A549 (cell line): Measurements from ENCODE around the gene MEIOC. TPM values are rescaled to one million over a fixed set of nuclear protein-coding genes. Genes with fewer than 3 reads are reported as not detected.
A peak's percentile ranks its signal among the peaks of the same experiment; 100 is the strongest.

Source experiments
- ATAC-seq, 2 experiments: fragments of 200-7000 bp in 1 of 2; fragments of >200 bp in 1 of 2; cut with Nextera tagmentation in 1 of 2; cut with Tn5 transposase in 1 of 2; 3 replicates each; pipeline versions ENCODE4 v1.8.0 to v1.9.1; 2018 to 2020; ENCODE audit warnings: mild to moderate bottlenecking in 1 of 2, moderate library complexity in 1 of 2
- CTCF ChIA-PET: fragments of 300-600 bp; sonication (Branson Sonifier 250); formaldehyde crosslinking; extraction: SDS; loops from one replicate; lab custom pipeline; 2021; ENCODE audit warnings: antibody characterized with exemption, inconsistent platforms; lab: Yijun Ruan, JAX
- POLR2A ChIA-PET: fragments of 350-600 bp; formaldehyde crosslinking; extraction: SDS; loops from one replicate; lab custom pipeline; 2021; ENCODE audit warnings: antibody characterized with exemption, inconsistent platforms; lab: Yijun Ruan, JAX
- DNase-seq, 2 experiments: peaks; one replicate each; pipeline versions ENCODE4 v3.0.0 to v3.0.0-alpha.2; 2011 to 2016; ENCODE audit warnings: low read depth in 1 of 2, low spot score in 1 of 2
- FAIRE-seq: peaks from 2 replicates; lab custom pipeline; 2011; peaks lifted over from hg19 to GRCh38; lab: Jason Lieb, UNC
- H3K27ac ChIP-seq, 2 experiments: fragments of >200 bp; sonication (Bioruptor Twin); formaldehyde crosslinking; 3 replicates each; pipeline ENCODE4 v1.5.1; 2016 to 2017
- H3K4me1 ChIP-seq: fragments of >200 bp; sonication (Bioruptor Twin); formaldehyde crosslinking; 3 replicates; pipeline ENCODE4 v1.6.1; 2016
- H3K4me2 ChIP-seq: fragments of >200 bp; sonication (Bioruptor Twin); formaldehyde crosslinking; 3 replicates; pipeline ENCODE4 v1.6.1; 2016
- H3K4me3 ChIP-seq: fragments of >200 bp; sonication (Bioruptor Twin); formaldehyde crosslinking; 3 replicates; pipeline ENCODE4 v1.5.1; 2016
- H3K9me3 ChIP-seq: fragments of >200 bp; sonication (Bioruptor Twin); formaldehyde crosslinking; 3 replicates; pipeline ENCODE4 v1.6.1; 2016
- ATOH8 ChIP-seq: fragments of 250-450 bp; sonication (Bioruptor Pico); IDR thresholded peaks from 2 replicates; pipeline ENCODE4 v1.5.0; 2020; ENCODE audit warnings: low read depth, mild to moderate bottlenecking, moderate library complexity
- BCL3 ChIP-seq: fragments of >200 bp; sonication (Bioruptor Twin); formaldehyde crosslinking; IDR thresholded peaks from 3 replicates; pipeline ENCODE4 v1.6.1; 2016
- BHLHE40 ChIP-seq: IDR thresholded peaks from 2 replicates; pipeline ENCODE4 v1.6.1; 2012; ENCODE audit warnings: low read depth, low read length, inconsistent platforms
- CBX2 ChIP-seq: fragments of 200-600 bp; sonication (generic); IDR thresholded peaks from 2 replicates; pipeline ENCODE4 v1.6.1; 2016; ENCODE audit warnings: low read depth, mild to moderate bottlenecking, borderline replicate concordance
- CBX8 ChIP-seq: fragments of 200-600 bp; sonication (generic); IDR thresholded peaks from 2 replicates; pipeline ENCODE4 v1.6.1; 2016
- CHD4 ChIP-seq: fragments of 200-600 bp; sonication (generic); IDR thresholded peaks from 2 replicates; pipeline ENCODE4 v1.6.1; 2016; ENCODE audit warnings: antibody characterized with exemption, mild to moderate bottlenecking, borderline replicate concordance
- ELK1 ChIP-seq: fragments of 150-350 bp; IDR thresholded peaks from 2 replicates; pipeline ENCODE4 v1.6.1; 2014; ENCODE audit warnings: low read depth, mild to moderate bottlenecking, low read length
- ESRRA ChIP-seq: fragments of 150-350 bp; IDR thresholded peaks from 2 replicates; pipeline ENCODE4 v1.6.1; 2014; ENCODE audit warnings: mild to moderate bottlenecking, low read length, borderline replicate concordance
- FOXS1 ChIP-seq: fragments of 250-450 bp; sonication (Bioruptor Pico); IDR thresholded peaks from 2 replicates; pipeline ENCODE4 v1.5.0; 2020; ENCODE audit warnings: mild to moderate bottlenecking, moderate library complexity
- HMGXB4 ChIP-seq: fragments of 250-450 bp; sonication (Bioruptor Pico); IDR thresholded peaks from 2 replicates; pipeline ENCODE4 v1.5.0; 2021; ENCODE audit warnings: mild to moderate bottlenecking, moderate library complexity, borderline replicate concordance
- HOXB13 ChIP-seq: fragments of 250-450 bp; sonication (Bioruptor Pico); IDR thresholded peaks from 2 replicates; pipeline ENCODE4 v1.5.0; 2020; ENCODE audit warnings: low read depth, mild to moderate bottlenecking, moderate library complexity
- NR3C1 ChIP-seq: fragments of >200 bp; sonication (Bioruptor Twin); formaldehyde crosslinking; IDR thresholded peaks from 3 replicates; pipeline ENCODE4 v1.6.1; 2017
- PHF8 ChIP-seq: fragments of 200-600 bp; sonication (generic); IDR thresholded peaks from 2 replicates; pipeline ENCODE4 v1.6.1; 2016; ENCODE audit warnings: low read depth, mild to moderate bottlenecking, antibody characterized with exemption, moderate library complexity, borderline replicate concordance
- RNF2 ChIP-seq: fragments of 200-600 bp; sonication (generic); IDR thresholded peaks from 2 replicates; pipeline ENCODE4 v1.6.1; 2016; ENCODE audit warnings: low read depth, mild to moderate bottlenecking, antibody characterized with exemption, moderate library complexity, borderline replicate concordance
- SMC3 ChIP-seq: fragments of >200 bp; sonication (Bioruptor Twin); formaldehyde crosslinking; IDR thresholded peaks from 3 replicates; pipeline ENCODE4 v1.6.1; 2018; ENCODE audit warnings: inconsistent platforms
- TP53 ChIP-seq: fragments of 250-450 bp; sonication (Bioruptor Pico); IDR thresholded peaks from 2 replicates; pipeline ENCODE4 v1.5.0; 2021; ENCODE audit warnings: mild to moderate bottlenecking, moderate library complexity
- ZC3H11A ChIP-seq: fragments of 450-650 bp; IDR thresholded peaks from 2 replicates; pipeline ENCODE4 v1.6.1; 2014; ENCODE audit warnings: antibody characterized with exemption, mild to moderate bottlenecking
- WGBS: methylation state at CpG from one replicate; pipeline ENCODE4 v1.1.6; 2017; ENCODE audit errors: missing lambda C conversion rate; 5-methylcytosine and 5-hydroxymethylcytosine counted together
- polyA plus RNA-seq, 4 experiments: library from polyadenylated mRNA; depleted of rRNA in 3 of 4; stranded (reverse); fragments of >200 nt; fragmentation: RNase III in 1 of 4; extraction: RNeasy Plus Mini Kit Qiagen cat#74134 plus additional on column Dnase treatment in 1 of 4; gene quantifications; 2 replicates in 3 of 4; 3 replicates in 1 of 4; pipeline ENCODE4 v1.2.3, GENCODE V29; 2011 to 2017

MEIOC gene
- polyA plus RNA-seq, 2 of the 4 experiments (the other 2 are of a cell fraction) = 5.9 to 18.2 TPM

GRCh38 chr17:44629314-44629713 is 27.0 kb upstream of the MEIOC start:
- H3K4me3 ChIP-seq = no peak overlapping the region
- ATAC-seq = no peak
- POLR2A ChIA-PET = no interaction called here
- no peak for TF ChIP-seq ATOH8 (CRISPR knock-in tag)
- no peak for TF ChIP-seq CBX8
- TF ChIP-seq ELK1 = no peak
- no peak for TF ChIP-seq CBX2
- TF ChIP-seq, all 56 proteins: peak for 0
- 92% methylated on average over 13 of the region's 13 CpGs for WGBS
- no peak for DNase-seq
- CTCF ChIA-PET = interaction anchor here (0.9 to 15.2 kb wide), 6 partner anchors 10 to 106 kb away, joined by 3 to 324 read pairs (median 4); no protein-coding TSS in a partner anchor
- no peak for FAIRE-seq
- Histone ChIP-seq H3K9me3 (no peaks in the 10 kb centered on the region), H3K4me2 (no peak overlapping the region), H3K27ac (peak overlapping the region in 1 of 2 experiments; percentile 52; a peak in 2 of 6 replicates), H3K4me1 (no peaks in the 10 kb centered on the region; the same call in 1 of the 3 replicates)

- Histone ChIP-seq H3K4me3 (no peak overlapping the region), H3K9me3 (no peaks in the 10 kb centered on the region), H3K27ac (0 out of 6 replicates have a peak overlapping the region, but pooled peaks of 1 of the 2 experiments have one; percentile 3), H3K4me1 (peaks cover 10% of the 10 kb centered on the region; the same call in 2 of the 3 replicates), H3K4me2 (no peak overlapping the region)
- 93% methylated on average over 4 of the region's 4 CpGs for WGBS
- no peak for ATAC-seq
- TF ChIP-seq BHLHE40 (no peak), BCL3 (no peak), ESRRA (no peak), ZC3H11A (no peak), PHF8 (no peak), RNF2 (no peak), CHD4 (no peak), HOXB13 (CRISPR knock-in tag) (no peak), NR3C1 (no peak), TP53 (CRISPR knock-in tag) (no peak), ATOH8 (CRISPR knock-in tag) (no peak), SMC3 (no peak), FOXS1 (CRISPR knock-in tag) (no peak)
- no peak for DNase-seq
- CTCF ChIA-PET = interaction anchor here (0.5 to 15.2 kb wide), 6 partner anchors 15 to 268 kb away, joined by 3 to 324 read pairs (median 4); no protein-coding TSS in a partner anchor
- POLR2A ChIA-PET = interaction anchor here (1.2 kb wide), 1 partner anchor 74 kb away, joined by 3 read pairs; the partner anchor contains the start of gene FZD2
- no peak for FAIRE-seq
Measured at GRCh38 chr17:44630703-44631102, 25.6 kb upstream of the MEIOC start.

- FAIRE-seq = no peak
- peak overlapping the region in 1 of 2 experiments; percentile 68; a peak in 4 of 6 replicates for H3K27ac ChIP-seq
- 88% methylated on average over 8 of the region's 8 CpGs for WGBS
- ChIA-PET POLR2A (interaction anchor here (0.9 kb wide), 1 partner anchor 77 kb away, joined by 5 read pairs; the partner anchor contains the start of gene FZD2), CTCF (interaction anchor here (0.6 to 15.2 kb wide), 20 partner anchors 9 to 522 kb away, joined by 3 to 324 read pairs (median 4); no protein-coding TSS in a partner anchor)
- TF ChIP-seq BHLHE40 = no peak
- TF ChIP-seq HMGXB4 (CRISPR knock-in tag) = no peak
- TF ChIP-seq ELK1 = no peak
- TF ChIP-seq, all 56 proteins: peak for 0
- DNase-seq (no peak), ATAC-seq (no peak)
- H3K4me2 ChIP-seq = no peak overlapping the region
- H3K9me3 ChIP-seq = no peaks in the 10 kb centered on the region
- no peak overlapping the region for H3K4me3 ChIP-seq
- peaks cover 22% of the 10 kb centered on the region for H3K4me1 ChIP-seq
Measured at GRCh38 chr17:44633998-44634397, 22.3 kb upstream of the MEIOC start.
